ENCODE measurements around the gene SCLT1.

Gene SCLT1

DNA sequence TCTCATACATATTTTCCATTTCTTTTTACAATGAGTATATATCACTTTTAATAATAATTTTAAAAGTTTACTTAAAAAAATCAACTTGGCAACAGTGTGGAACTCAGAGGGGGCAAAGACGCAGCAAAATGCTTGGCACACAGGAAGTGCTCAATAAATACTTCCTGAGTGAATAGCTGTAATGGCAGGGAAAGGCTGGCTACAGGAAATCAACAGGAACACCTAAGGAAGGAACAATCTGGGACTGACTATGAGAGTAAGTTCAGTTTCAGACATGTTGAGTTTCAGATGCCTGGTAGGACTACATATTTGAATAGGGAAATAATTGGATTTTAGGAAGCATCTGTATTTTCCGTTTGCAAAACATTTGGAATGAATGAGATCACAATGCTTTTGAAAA, 137.6 kb downstream of the SCLT1 start:
- no peak for DNase-seq

GRCh38 chr4:128954941-128955340, 138.4 kb downstream of the SCLT1 start:
- no peak for DNase-seq

DNA sequence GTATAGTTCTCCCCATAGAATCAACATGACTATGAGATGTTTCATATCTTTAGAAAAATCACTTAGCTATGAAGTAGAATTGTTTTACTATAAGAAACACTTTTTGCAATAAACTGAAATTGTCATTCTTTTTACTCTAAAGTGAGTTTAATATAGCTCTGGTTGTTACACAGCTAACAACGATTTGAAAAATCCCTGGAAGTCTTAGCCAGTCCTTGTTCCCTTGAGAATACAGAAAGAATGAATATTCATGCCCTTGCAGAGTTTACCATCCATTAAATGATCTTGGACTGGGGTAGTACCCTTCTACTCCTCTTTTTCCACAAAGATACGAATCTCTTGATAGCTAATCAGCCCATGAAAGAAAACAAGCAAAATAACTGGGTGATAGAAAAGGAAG, 142.0 kb downstream of the SCLT1 start:
- DNase-seq = no peak

DNA sequence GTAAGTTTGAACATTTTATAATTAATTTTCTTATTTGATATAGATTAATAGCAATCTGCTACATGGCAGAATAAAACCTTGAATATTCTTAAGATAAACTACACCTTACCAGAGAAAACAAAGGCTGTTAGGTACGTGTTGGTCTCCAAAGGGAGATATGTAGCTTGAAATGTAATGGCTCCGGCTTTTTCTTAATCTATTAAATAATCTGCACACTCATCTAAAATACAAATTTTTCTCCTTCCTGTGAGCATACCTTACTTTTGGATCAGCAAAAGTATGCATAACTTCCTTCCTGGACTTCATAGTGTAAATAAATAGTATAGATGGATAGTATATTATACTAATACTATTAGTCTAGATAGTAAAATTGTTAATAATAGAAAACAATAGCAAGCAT, 142.5 kb downstream of the SCLT1 start:
- DNase-seq = no peak

- DNase-seq = no peak
Observed at GRCh38 chr4:128946916-128947315, 146.4 kb downstream of the SCLT1 start.

- DNase-seq = no peak
Observed at GRCh38 chr4:128942607-128943006, 150.7 kb downstream of the SCLT1 start.

- no peak for DNase-seq
Observed at GRCh38 chr4:128940971-128941370, 152.4 kb downstream of the SCLT1 start.

DNA sequence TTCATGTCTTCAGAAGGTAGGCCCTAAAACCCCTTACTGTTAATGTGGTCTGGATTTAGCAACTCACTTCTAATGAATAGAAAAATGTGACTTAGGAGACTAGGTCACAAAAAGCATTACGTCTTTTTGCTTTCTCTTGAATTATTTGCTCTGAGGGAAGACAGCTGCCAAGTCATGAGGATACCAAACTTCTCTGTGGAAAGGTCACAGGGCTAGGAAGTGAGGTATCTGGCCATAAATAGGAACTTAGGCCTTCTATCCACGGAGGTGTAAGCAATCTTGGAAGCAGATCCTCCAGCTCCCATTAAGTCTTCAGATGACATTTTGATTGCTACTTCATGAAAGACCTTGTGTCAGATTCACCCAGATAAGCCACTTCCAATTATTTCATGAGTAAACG, 163.3 kb downstream of the SCLT1 start:
- DNase-seq = no peak

DNA sequence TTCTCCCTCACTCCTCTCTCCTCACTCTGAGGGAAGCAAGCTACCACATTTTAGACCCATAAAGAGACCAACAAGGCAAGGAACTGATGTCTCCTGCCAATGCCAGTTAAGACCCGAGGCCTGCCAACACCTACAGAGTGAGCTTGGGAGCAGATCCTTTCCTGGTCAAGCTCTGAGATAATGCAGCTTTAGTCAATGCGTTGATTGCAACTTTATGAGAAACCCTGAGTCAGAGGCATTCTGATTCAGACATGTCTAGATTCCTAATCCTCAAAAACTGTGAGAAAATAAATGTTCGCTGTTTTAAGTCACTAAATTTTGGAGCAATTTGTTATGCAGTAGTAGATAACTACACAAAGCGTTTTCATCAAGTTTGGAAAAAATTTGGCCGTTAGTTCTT, 168.4 kb downstream of the SCLT1 start:
- DNase-seq = no peak

GRCh38 chr4:128921954-128922353, 171.4 kb downstream of the SCLT1 start:
- DNase-seq = no peak

- no peak for DNase-seq
Observed at GRCh38 chr4:128917781-128918180, 175.6 kb downstream of the SCLT1 start.

DNA sequence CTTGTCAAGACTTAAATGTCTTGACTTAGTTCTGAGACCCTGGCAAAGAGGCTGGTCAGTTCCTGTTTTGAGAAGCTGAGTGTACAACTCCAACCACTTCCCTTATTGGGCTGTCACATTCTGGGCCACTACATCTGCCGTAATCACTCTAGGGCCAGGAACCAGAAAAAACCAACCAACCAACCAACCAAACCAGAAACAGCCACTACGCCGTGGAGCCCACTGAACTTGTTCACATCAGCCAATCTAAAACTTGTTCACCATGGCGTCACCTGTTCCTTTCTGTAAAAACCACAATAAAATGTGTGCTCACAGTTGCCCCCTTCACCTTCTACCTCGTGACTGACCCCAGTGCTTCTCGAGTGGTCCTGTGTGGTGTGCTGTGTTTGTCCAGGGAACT, 176.5 kb downstream of the SCLT1 start:
- DNase-seq = peak; percentile 48

DNA sequence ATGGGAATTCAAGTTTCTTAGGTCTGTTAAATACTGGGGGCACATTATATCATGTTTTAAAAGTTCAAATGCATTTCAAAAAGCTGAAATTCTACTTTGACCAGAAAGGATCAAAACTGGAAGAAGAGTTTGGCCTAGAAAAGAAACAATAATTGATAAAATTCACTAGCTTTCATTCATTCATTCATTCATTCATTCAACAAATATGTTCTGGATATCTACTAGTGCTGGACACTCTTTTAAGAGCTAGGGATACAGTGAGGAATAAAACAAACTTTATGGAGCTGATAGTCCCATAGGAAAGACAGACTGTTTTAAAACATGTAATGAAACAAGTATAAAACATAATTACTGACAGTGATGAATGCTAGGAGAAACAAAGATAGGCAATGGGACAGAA, 177.8 kb downstream of the SCLT1 start:
- no peak for DNase-seq

GRCh38 chr4:128913228-128913627, 180.1 kb downstream of the SCLT1 start:
- DNase-seq = no peak

DNA sequence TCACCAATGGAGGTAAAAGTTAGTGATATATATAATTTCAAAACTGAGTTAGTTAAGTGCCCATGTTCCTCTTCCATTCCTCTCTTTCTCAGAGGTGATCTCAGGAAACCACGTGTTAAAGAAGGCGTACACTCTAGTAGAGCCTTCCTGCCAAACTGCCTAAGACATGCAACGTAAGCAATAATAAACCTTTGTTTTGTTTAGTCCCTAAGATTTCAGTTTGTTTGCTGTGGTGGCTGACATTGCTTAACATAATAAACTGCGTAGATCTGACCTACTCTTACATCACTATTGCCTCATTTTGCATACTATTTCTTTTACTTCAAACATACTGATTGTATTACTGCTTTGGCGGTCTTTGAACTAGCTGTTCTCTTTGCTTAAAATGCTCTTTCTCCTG, 184.6 kb downstream of the SCLT1 start:
- no peak for DNase-seq

GRCh38 chr4:128907981-128908380, 185.4 kb downstream of the SCLT1 start:
- no peak for DNase-seq

DNA sequence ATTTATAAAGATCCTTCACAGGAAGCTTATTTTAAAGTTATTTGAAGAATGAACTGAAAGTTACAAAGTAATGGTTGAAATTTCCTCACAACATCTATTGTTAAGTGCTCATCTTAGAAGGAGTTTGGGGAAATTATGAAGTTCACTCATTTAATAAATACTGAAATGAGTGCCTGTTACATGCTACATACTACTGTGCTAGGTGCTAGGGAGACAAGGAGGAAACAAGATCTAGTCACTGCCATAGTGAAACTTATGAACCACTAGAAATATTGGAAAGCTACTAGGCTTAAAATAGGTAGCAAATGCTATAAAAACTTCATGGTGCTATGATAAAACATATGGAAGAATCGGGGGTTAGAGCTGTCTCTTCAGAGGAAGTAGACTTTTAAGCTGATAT, 186.8 kb downstream of the SCLT1 start:
- DNase-seq = no peak

DNA sequence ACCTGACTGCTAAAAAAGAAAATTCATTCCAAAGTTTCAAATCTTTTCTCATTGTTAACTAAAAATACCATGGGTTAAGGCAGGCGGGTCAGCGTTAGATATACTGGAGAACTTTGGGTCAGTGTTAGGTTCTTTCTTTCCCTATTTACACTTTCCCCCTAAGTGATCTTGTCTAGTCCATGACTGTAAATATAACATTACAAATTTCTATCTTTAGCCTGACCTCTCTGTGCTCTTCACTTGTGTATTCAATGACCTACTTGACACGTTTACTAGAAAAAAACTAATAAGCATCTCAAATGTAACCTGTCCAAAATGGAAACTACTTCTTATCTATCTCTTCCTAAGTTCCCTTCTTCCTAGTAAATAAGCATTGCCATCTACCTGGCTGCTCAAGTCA, 188.5 kb downstream of the SCLT1 start:
- DNase-seq = no peak

- DNase-seq = no peak
Observed at GRCh38 chr4:128880662-128881061, 212.7 kb downstream of the SCLT1 start.

GRCh38 chr4:128879971-128880370, 213.4 kb downstream of the SCLT1 start:
- DNase-seq = no peak

GRCh38 chr4:128879283-128879682, 214.1 kb downstream of the SCLT1 start:
- DNase-seq = no peak

DNA sequence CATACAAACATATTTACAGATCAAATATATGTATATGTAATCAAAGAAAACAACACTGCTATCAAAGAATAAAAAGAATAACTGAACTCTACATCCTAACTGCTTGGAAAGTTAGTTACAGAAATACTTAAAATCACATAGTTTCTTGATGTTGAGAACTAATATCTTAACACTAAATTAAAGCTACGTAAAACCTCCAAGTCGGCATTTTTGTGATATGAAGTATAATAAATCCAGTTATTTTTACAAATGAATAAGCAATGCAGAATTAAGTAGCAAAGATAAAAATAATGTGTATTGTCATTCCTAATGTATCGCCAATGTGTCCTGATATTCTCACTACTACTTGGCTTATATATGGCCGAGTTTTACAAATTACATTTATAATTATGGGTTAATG, 215.4 kb downstream of the SCLT1 start:
- no peak for DNase-seq

DNA sequence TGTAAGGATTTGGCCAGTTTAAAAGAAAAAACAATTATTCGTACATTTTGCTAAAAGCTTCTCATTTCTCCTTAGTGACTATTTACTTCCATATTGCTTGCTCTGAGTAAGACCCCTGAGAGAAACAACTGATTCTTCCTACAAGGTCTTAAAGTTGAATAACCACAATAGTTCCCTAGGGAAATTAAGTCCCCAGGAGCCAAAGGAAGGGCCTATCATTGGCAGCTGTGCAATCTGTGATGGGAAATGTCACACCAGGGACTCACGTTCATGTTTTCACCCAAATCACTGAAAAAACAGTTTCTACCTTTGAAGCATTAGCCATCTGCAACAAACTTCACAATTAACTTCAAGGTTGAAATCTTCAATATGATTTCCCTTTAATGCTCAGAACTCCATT, 217.1 kb downstream of the SCLT1 start:
- DNase-seq = no peak

DNA sequence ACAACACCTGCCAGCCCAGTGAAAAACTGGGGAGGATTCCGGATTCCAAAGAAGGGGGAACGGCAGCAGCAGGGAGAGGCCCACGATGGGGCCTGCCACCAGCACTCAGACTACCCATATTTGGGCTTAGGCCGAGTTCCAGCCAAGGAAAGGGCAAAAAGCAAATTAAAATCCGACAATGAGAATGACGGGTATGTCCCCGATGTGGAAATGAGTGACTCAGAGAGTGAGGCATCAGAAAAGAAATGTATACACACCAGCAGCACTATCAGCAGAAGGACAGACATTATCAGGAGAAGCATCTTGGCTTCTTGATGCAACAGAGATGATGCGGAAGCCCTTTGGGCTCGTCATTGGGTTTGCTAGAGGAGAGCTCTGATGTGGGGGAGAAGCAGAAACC, 221.4 kb downstream of the SCLT1 start:
- no peak for DNase-seq

DNA sequence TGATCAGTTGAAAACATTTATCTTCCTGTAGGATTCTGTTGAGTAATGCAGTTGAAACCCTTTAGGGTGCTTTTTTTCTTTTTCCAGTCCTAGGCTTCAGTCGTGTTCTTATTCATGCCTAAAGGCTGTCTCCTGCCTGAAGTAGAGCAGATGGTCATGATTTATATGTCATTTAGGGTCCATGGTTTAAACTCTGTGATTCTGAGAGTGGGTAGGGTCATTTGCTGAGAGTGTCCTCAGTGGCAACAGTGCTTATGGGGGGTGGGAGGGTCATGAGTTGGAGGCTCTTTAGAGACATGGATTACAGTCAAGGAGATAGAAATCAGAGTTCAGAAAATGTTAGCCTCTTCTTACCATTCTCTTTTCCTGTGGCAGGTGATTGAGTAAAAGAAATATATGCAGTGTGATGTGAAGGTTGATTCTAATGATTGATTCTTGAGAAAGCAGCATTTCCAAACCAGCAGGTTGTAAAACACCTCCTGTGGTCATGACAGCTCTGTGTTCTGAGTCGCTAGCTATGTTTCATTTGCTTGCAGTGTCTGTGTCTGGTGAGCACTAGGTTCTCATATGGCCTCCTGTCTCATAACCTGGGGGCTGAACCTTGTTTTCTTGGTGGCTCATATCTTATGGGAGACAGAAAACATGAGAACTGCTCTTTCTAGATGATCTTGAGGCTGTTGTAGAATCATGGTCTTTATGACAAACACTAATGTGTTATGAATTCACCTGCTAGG, 223.4 kb downstream of the SCLT1 start:
- DNase-seq = no peak

DNA sequence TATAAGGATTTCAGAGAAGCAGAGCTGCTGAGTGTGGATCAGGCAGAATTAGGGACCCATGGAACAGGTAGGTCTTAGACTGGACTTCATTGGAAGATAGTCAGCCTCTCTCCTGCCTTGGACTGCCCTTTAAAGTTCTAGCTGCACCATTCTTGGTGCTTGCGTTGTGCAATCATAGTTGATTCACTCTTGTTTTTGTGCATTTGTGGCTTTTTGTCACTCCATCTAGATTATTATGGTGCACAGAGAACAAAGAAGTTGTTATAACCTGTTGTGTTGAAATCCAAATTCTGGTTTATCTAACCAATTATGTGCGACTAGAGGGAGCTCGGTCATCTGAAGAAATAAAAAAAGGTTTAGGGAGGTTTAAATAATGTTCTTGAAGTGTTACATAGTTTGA, 224.6 kb downstream of the SCLT1 start:
- no peak for DNase-seq
